ENCODE data around the gene KCNAB1.

Gene KCNAB1

GRCh38 chr3:156140001-156140595, 19.7 kb downstream of the KCNAB1 start:
- DNase-seq, result no peak

DNA sequence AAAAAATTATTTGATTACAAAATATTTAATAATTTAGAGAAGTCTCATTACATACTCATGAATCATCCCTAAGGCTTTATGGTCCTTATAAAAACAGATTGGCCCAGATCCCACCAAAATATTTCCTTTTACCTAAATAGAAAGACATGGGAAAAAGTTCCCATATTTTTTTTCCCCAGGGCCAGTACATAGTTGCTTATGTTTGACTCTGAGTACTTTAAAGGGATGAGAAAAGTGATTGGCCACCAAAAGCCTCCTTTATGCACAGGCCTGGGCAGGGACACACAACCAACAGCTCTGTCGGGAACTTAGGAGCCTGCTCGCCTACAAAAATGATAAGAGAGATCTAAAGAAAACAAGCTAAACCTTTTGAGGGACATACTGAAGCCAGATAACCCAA, 22.3 kb downstream of the KCNAB1 start:
- DNase-seq, result no peak

GRCh38 chr3:156143136-156143535, 22.8 kb downstream of the KCNAB1 start:
- DNase-seq, result no peak

- DNase-seq, result no peak
These were observed 23.7 kb downstream of the KCNAB1 start for GRCh38 chr3:156144060-156144459.

DNA sequence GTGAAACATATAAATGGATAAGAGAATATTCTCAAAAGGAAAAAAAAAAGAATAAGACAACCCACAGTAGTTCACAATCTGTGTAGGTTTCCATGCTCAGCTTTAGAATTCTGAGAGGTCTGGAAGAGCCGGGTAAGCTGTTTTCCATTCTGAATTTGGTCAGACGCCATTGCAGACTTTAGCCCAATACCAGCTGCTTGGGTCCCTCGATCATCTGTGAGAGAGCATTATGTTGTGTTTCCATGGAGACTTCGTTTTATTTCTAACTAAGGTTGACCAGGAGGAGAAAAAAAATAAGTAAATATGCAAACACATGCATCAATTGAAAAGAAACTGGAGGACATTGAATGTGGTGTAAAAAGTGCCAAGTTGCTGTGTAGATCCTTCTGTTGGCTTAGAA, 25.5 kb downstream of the KCNAB1 start:
- no peak for DNase-seq

DNA sequence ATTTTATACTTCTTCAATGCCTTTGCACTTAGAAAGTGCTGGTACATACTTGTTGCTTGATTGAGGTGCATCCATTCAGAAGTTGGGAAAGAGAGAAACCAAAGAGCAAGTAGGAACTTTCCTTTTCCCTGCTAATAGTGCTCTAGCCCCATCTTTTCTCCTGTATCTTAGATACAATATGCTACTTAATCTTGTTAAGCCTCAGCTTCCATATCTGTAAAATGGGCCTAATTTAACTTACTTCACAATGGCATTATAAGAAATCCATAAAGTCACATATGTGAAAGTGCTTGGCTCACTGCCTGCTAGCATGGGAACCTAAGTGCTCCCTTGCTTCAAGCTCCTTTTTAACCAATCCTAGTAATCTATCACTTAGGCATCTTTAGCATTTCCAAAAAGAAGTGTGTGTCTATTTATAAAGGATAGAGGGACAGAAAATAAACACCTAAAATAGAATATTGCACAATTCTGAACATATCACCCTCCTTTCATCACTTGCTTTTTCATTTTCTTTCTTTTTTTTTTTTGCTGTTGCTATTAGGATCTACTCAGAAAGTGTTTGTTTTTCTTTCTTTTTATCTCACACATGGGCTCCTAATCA, 28.1 kb downstream of the KCNAB1 start:
- DNase-seq, result no peak

DNA sequence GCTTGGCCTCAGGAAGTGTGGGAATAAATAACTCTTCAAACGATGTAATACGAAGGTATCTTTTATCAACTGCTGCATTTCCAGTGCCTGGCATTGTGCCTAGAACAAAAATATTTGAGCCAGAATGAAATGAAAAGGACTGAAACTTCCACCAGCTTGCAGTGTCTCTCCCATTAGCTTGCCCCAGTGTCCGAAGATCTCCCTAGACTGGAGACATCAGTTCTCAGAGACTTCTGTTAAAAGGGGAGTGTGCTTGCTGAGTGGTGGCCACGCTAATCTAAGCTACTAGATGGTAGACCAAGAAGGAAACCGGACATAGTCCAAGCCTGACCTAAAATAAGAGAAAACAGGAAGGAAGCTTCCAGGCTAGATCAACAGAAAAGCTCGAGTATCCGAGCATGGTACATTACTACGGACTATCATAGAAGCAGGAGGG, 28.6 kb downstream of the KCNAB1 start:
- peak; percentile 29 for DNase-seq

GRCh38 chr3:156149876-156150275, 29.5 kb downstream of the KCNAB1 start:
- no peak for DNase-seq

DNA sequence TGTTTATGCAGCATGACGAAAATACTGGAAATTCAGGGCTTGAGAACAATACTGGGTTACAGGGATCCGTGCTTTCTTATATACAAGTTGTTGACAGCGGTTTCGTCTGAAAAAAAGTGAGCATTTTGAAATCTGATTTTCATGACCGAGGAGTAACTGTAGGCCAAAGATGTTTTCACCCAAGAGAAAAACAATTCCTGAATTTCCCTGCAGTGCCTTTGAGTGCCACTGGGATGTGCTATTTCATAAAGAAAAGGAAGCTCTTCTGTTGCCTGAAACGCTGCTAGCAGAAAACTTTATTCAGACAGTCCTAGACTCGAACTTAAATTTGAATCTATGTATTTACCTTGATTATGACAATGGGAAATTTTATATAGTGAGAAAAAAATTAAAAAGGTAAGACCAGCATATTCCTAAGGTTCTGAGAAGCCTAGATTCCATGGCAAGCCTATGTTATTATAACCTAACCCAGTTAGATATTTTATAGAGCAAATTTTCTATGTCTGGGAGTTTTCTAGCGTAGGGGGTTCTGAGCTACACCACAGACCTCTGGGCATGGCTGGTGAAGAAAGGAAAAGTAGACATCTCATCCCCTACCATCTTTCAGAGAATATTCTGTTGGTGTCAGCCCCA, 30.2 kb downstream of the KCNAB1 start:
- DNase-seq, result peak; percentile 61

GRCh38 chr3:156151824-156152428, 31.5 kb downstream of the KCNAB1 start:
- peak; percentile 62 for DNase-seq

GRCh38 chr3:156158656-156159295, 38.4 kb downstream of the KCNAB1 start:
- DNase-seq, result no peak

- DNase-seq, result peak; percentile 27
These were observed 40.3 kb downstream of the KCNAB1 start for GRCh38 chr3:156160647-156161046.

GRCh38 chr3:156161172-156161571, 40.8 kb downstream of the KCNAB1 start:
- no peak for DNase-seq

DNA sequence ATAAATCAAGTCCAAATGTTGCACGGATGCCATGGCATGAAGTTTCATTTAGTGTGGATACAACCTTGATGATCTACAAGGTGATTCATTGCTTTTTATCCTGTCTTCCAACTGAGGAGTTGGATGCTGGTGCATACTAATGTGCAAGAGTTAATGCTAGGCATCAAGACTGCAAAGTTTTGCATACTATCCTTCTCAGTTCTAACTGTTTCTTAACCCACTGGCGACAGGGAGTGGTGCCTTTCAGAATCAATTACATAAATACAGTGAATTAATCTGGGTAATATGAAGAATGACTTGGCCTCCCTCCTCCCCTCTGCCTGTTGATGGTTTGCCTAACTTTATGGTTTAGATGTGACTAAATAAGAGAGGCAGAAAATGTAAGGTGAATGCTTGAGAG, 43.5 kb downstream of the KCNAB1 start:
- DNase-seq, result no peak

DNA sequence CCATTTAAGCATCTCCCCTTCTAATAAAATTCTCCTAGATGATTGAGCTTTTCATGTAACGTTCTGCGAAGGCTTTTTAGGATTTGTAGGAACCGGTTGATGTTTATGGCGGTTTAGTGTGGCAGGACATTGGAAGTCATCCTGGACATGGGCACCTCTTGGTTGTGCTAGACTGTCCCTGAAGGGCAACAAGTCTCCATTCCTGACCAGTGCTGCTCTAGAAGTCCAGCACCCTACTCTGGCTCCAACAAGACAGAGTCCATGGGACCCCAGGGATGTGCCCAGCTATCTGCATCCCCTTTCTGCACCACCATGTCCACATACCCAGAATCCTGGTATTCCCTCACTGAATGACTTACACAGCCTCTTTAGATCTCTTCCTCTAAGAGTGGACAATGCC, 46.4 kb downstream of the KCNAB1 start:
- DNase-seq, result no peak

DNA sequence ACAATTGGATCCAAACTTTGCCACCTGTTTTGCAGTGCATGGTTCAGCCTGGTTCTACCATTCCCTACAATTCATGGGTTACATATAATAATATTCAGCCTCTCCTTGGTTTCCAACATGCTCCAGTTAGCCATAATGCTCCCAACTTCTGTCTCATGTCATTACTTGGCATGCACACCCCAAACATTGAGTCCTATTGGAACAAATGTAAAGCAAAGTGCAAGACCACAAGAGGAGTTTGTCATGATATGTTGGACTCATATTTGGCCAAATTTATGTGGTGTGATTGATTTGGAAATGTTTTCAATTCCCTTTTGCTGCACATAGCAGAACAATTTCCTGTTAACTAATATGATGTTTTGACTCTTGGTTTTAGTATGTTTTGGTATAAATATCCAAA, 50.2 kb downstream of the KCNAB1 start:
- DNase-seq, result no peak

DNA sequence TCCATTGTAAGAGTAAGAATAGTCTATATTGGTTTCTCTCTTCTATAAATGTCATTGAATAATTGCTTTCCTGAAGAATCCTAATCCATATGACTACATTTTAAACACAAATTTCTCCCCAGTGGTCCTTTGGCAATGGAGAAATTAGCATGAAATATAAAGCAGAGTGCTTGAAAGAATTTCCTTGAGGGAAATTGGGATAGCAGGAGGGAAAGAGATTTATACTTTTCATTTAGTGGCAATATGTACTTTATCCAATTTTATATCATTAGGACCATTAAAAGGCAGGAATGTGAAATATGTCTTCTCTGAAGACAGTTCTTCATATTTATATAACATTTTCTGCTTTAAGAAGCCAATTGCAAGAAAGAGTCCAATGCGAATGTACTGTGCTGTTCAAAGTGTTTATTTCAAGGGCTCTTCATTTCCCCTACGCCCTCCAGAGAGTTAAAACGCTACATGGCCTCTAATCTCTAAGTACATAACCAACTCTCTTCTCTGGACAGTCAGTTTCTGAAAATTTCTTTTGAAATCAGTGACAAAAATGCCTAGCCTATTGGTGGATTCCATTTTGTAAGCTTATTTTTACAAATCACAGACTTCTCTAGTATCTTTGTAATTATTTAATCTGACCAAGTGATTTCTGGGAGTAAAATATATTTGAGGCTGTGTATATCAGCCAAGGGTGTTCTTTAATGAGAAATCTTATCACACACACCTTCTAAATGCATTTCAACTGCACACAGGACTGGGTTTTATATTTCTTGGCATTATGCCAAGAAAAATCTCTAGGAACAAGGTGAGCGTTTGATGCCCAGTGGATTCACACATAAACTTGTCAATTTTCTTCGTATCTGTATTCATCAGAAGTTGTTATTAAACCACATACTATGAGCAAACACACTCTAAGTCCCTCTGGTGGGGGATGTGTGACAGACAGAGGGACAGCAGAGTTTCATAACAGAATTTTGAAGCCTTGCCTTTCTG, 51.2 kb downstream of the KCNAB1 start:
- no peak for DNase-seq

GRCh38 chr3:156172536-156172935, 52.2 kb downstream of the KCNAB1 start:
- DNase-seq, result no peak

DNA sequence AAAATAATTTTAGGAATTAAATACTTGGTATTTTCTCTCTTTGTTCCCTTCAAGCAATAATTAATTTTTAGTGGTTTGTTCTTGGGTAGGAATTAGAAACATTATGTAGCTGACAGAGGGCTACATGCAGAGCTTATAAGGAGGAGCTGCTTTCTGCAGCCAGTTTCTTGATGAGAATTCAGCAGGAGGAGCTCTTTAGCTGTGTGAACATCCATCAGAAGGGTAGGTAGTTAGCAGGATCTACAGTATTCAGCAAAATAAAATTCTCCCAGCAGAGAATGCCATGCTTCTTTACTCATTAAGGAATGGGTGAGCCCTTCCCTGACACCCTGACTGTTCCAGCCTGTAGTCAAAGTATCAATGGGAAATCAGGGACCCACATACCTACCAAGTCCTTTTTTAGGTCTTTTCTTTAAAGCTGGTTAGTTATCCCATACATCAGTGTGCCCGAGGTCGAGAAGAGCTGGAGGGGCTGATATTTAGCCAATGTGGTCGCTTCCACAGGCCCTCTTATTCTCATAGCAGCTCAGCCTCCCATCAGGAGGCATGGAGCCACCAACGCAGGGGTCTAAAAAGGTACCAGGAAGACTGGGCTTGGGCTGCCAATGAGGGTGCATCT, 54.0 kb downstream of the KCNAB1 start:
- no peak for DNase-seq

DNA sequence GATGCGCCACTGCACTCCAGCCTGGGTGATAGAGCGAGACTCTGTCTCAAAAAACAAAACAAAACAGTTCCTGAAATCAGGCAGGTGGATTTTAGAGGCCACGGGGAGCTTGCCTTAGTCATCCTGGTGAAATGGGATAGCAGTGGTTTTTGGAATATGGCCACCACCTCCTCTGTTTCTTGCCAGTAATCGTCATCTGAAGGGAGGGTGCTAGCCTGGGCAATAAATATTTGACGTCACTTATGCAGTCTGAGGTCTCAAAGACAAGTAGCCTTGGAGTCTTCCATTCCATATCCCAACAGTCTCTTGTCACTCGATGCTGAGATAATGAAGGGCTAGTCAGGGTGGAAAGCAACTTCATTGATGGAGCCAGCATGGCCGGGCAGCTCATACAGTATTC, 55.2 kb downstream of the KCNAB1 start:
- DNase-seq, result no peak

DNA sequence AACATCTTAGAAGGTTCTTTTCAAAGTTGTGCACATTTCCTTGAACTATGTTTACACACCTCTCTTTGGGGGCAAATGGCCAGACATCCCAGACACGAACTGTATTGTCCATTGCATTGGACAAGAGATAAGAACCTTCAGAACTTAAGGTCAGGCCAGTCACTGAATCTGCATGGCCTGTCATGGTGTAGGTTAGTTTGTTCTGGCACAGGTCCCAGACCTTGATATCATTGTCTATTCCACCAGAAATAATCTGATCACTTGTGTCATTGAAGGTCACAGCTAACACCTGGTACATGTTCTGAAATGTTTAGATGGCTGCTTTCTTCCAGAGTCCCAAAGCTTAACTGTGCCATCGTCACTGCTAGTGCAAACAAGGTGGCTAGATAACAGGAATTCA, 55.7 kb downstream of the KCNAB1 start:
- DNase-seq, result no peak

DNA sequence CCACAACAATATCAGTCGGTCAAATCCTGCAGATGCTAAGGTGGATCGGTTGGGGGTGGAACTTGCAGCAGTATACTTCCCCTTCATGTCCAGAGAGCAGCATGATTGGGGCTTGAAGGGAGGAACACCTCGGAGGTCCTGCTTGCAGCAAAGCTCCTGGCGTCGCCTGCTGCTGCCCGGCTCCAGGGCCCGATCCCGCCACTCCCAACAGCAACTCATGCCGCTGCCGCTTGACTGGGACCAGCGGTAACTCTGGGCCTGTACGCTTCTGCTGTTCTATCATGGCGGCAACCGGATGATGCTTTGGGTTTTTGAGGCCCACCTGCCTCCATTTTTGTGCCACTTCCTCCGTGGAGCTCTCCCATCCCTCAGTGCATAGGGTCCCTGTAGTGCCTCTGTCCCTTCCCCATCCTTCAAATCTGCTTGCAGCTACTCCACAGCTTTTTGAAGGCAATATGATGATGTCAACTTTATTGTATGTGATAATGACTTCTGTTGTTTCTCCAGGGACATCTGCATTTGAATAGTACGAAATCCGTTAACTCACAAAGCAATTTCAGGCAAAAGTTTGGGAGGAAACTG, 56.3 kb downstream of the KCNAB1 start:
- DNase-seq, result no peak
